ENCODE measurements around the gene SATL1.

DNA sequence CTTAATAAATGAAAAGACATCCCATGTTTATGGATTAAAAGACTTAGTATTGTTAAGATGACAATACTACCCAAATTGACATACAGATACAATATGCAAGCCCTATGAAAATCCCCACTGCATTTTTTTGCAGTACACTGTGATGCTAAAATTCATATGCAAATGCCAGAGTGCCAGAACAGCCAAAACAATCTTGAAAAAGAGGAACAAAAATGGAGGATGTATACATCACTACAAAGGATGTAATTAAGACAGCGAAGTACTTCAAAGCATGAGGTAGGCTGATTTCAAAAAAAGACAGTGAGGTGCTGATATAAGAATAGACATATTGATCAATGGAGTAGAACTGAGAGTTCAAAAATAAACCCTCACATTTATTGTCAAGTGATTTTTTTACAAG is 47.3 kb downstream of the SATL1 start:
- TF ChIP-seq, protein P1, sequence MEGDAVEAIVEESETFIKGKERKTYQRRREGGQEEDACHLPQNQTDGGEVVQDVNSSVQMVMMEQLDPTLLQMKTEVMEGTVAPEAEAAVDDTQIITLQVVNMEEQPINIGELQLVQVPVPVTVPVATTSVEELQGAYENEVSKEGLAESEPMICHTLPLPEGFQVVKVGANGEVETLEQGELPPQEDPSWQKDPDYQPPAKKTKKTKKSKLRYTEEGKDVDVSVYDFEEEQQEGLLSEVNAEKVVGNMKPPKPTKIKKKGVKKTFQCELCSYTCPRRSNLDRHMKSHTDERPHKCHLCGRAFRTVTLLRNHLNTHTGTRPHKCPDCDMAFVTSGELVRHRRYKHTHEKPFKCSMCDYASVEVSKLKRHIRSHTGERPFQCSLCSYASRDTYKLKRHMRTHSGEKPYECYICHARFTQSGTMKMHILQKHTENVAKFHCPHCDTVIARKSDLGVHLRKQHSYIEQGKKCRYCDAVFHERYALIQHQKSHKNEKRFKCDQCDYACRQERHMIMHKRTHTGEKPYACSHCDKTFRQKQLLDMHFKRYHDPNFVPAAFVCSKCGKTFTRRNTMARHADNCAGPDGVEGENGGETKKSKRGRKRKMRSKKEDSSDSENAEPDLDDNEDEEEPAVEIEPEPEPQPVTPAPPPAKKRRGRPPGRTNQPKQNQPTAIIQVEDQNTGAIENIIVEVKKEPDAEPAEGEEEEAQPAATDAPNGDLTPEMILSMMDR (IDR thresholded peaks at IDR 0.05) = no peak
- TF ChIP-seq POLR2A (IDR thresholded peaks at IDR 0.05) = no peak
